ENCODE measurements around the gene PTGR3. TPM values are rescaled to one million over a fixed set of nuclear protein-coding genes. Genes with fewer than 3 reads are reported as not detected.

PTGR3 gene
- 10 to 100 TPM; 14.4 to 23.3 TPM for total RNA-seq

DNA sequence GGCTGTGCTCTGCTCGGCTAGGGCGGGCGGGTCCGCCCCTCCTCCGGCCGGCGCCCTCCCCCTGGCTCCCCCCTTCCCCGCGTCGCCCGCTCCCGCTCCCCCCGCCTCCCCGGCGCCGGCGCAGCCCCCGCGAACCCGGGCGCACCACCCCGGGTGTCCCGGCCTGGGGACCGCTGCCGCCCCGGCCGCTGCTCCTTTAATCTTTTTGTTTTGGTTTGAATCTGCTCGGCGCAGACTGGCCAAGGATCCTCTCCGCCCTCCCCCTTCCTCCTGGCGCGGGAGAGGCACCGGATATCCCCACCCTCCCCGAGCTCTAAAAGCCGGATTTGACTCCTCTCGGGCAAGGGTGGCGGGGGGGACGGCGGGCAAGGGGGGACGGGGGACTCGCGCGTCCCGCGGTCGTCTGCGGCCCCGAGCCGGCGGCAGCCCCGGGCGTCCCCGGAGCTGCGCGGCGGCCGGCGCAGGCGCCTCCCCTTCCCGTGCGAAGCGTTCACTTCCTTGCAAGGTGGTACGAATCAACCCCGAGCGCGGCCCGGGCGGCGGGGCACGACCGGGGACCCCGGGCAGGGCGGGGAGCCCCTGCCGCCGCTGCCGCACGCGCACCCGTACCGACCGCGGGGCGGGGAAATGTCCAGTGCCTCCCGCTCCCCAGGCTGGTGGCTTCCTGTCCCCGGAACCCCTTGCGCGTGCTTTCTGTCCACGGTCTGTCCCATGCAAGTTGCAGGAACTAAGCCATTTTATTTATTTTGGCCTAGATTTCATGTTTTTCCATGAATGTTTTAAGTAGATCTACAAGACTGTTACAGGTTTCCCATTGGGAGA is at the start of gene PTGR3:
TSS of gene PTGR3 (minus strand) at position 11 of the 822 bp plus-strand sequence. CDS start 81 bp downstream, outside the sequence.
- Mint-ChIP-seq H3K27me3 (peaks cover 11% of the 10 kb centered on the region), H3K36me3 (ENCODE audit: low read depth) (peaks cover 16% of the 10 kb centered on the region), H3K9me3 (ENCODE audit: low read depth) (no peaks in the 10 kb centered on the region), H3K27ac (peak within 1 kb of the TSS; percentile 97), H3K4me3 (peak within 1 kb of the TSS; percentile 100), H3K4me1 (peaks cover 54% of the 10 kb centered on the region)
- POLR2A ChIA-PET: interaction anchor here (1.6 to 2.2 kb wide), 2 partner anchors 52 to 611 kb away, joined by 5 to 6 read pairs; partner anchors contain the start of gene ZNF407
- intact Hi-C loops (cut with DNase I, micrococcal nuclease): loop anchor here (1.0 to 10.0 kb wide), 10 partner anchors 215 to 1853 kb away; partner anchors contain the start of genes ZNF407 (in 2 of the 2) and CNDP2 (in 1 of the 2)
- CTCF ChIA-PET: no interaction called here
- DNase-seq: peak; percentile 91
- ATAC-seq: peak; percentile 56

- Mint-ChIP-seq H3K36me3 (ENCODE audit: low read depth) (peaks cover 4% of the 10 kb centered on the region), H3K27me3 (no peaks in the 10 kb centered on the region), H3K4me1 (peaks cover 28% of the 10 kb centered on the region), H3K4me3 (no peak overlapping the region), H3K9me3 (ENCODE audit: low read depth) (no peaks in the 10 kb centered on the region), H3K27ac (no peak overlapping the region)
- ChIA-PET POLR2A (interaction anchor here (0.6 kb wide), 1 partner anchor 30 kb away, joined by 3 read pairs; no protein-coding TSS in a partner anchor), CTCF (interaction anchor here (0.6 kb wide), 1 partner anchor 1050 kb away, joined by 4 read pairs; no protein-coding TSS in a partner anchor)
- ATAC-seq (no peak), DNase-seq (no peak)
- intact Hi-C loops (cut with DNase I, micrococcal nuclease): no loop called here
Measured at GRCh38 chr18:75257605-75258004, 48.7 kb upstream of the PTGR3 start.

GRCh38 chr18:75256376-75256775 is 47.4 kb upstream of the PTGR3 start:
- H3K27ac Mint-ChIP-seq: no peak overlapping the region
- intact Hi-C loops (cut with DNase I, micrococcal nuclease): no loop called here
- CTCF ChIA-PET: interaction anchor here (0.7 to 0.9 kb wide), 2 partner anchors 13 to 27 kb away, joined by 3 to 4 read pairs; no protein-coding TSS in a partner anchor
- DNase-seq (no peak), ATAC-seq (no peak)
- peaks cover 3% of the 10 kb centered on the region for H3K36me3 Mint-ChIP-seq (ENCODE audit: low read depth)
- peaks cover 24% of the 10 kb centered on the region for H3K4me1 Mint-ChIP-seq
- no peaks in the 10 kb centered on the region for H3K27me3 Mint-ChIP-seq
- H3K4me3 Mint-ChIP-seq: no peak overlapping the region
- no peaks in the 10 kb centered on the region for H3K9me3 Mint-ChIP-seq (ENCODE audit: low read depth)
- POLR2A ChIA-PET: no interaction called here

DNA sequence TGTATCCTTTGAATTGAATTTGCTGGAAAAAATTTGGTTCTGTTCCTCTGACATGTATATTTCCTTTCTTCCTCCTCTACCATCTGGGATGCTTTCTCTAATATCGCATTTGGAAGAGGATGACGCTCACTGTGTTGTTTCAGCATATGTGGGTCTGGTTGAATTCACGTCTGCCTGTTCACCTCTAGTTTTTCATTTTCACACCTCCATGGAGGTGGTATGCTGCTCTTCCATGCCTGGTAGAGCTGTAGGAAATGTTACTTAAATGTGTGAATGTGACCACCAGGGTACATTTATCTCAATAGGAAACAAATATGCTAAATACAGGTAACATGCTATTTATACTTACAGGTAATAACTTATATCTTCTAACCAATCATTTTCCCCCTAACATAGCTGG is 46.2 kb upstream of the PTGR3 start:
- ATAC-seq: no peak
- Mint-ChIP-seq H3K36me3 (ENCODE audit: low read depth) (no peaks in the 10 kb centered on the region), H3K27ac (no peak overlapping the region), H3K4me3 (no peak overlapping the region), H3K9me3 (ENCODE audit: low read depth) (no peaks in the 10 kb centered on the region), H3K4me1 (peaks cover 22% of the 10 kb centered on the region), H3K27me3 (no peaks in the 10 kb centered on the region)
- POLR2A ChIA-PET: no interaction called here
- intact Hi-C loops (cut with DNase I, micrococcal nuclease): no loop called here
- CTCF ChIA-PET: interaction anchor here (0.7 to 0.9 kb wide), 3 partner anchors 12 to 26 kb away, joined by 3 to 4 read pairs (median 4); no protein-coding TSS in a partner anchor
- no peak for DNase-seq

- H3K4me1 Mint-ChIP-seq: peaks cover 32% of the 10 kb centered on the region
Measured at GRCh38 chr18:75253784-75254183, 44.8 kb upstream of the PTGR3 start.

DNA sequence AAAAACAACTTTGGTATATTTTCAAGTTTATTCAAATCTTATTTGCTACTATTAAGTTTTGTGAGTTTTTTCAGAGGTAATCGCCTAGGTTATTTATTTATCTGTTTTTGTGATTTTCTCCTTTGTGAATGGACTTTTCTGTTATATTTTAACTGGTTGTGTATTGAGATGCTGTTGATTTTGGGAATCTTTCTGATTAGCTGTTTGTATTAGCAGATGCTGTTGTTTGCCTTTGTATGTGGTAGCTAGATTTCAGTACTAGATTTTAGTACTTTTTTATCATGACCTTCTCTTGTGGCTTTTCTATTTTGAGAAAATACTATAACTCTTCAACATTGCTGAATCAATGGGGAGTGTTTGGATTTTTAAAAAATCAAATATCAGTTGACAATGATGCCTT is 44.1 kb upstream of the PTGR3 start:
- Mint-ChIP-seq H3K9me3 (ENCODE audit: low read depth) (peaks cover 2% of the 10 kb centered on the region), H3K4me3 (no peak overlapping the region), H3K27ac (no peak overlapping the region), H3K4me1 (peaks cover 36% of the 10 kb centered on the region), H3K36me3 (ENCODE audit: low read depth) (no peaks in the 10 kb centered on the region), H3K27me3 (no peaks in the 10 kb centered on the region)
- CTCF ChIA-PET: no interaction called here
- POLR2A ChIA-PET: no interaction called here
- DNase-seq (no peak), ATAC-seq (no peak)
- intact Hi-C loops (cut with DNase I, micrococcal nuclease): no loop called here

More at GRCh38 chr18:75253784-75254183, 44.8 kb upstream of the PTGR3 start:
- DNase-seq (no peak), ATAC-seq (no peak)
- Mint-ChIP-seq H3K27ac (no peak overlapping the region), H3K36me3 (ENCODE audit: low read depth) (no peaks in the 10 kb centered on the region), H3K9me3 (ENCODE audit: low read depth) (peaks cover 2% of the 10 kb centered on the region), H3K27me3 (no peaks in the 10 kb centered on the region), H3K4me3 (no peak overlapping the region)
- POLR2A ChIA-PET: no interaction called here
- CTCF ChIA-PET: interaction anchor here (0.7 kb wide), 1 partner anchor 46 kb away, joined by 3 read pairs; no protein-coding TSS in a partner anchor
- intact Hi-C loops (cut with DNase I, micrococcal nuclease): no loop called here

- intact Hi-C loops (cut with DNase I, micrococcal nuclease): no loop called here
- ATAC-seq (no peak), DNase-seq (no peak)
- peaks cover 39% of the 10 kb centered on the region for H3K4me1 Mint-ChIP-seq
- no peaks in the 10 kb centered on the region for H3K27me3 Mint-ChIP-seq
- POLR2A ChIA-PET: no interaction called here
- H3K4me3 Mint-ChIP-seq: no peak overlapping the region
- H3K36me3 Mint-ChIP-seq (ENCODE audit: low read depth): no peaks in the 10 kb centered on the region
- no peak overlapping the region for H3K27ac Mint-ChIP-seq
- CTCF ChIA-PET: interaction anchor here (0.7 kb wide), 1 partner anchor 226 kb away, joined by 3 read pairs; no protein-coding TSS in a partner anchor
- peaks cover 2% of the 10 kb centered on the region for H3K9me3 Mint-ChIP-seq (ENCODE audit: low read depth)
Measured at GRCh38 chr18:75252136-75252535, 43.2 kb upstream of the PTGR3 start.

GRCh38 chr18:75251466-75251865 is 42.5 kb upstream of the PTGR3 start:
- intact Hi-C loops (cut with DNase I, micrococcal nuclease): no loop called here
- peaks cover 2% of the 10 kb centered on the region for H3K9me3 Mint-ChIP-seq (ENCODE audit: low read depth)
- POLR2A ChIA-PET: interaction anchor here (0.7 kb wide), 1 partner anchor 22 kb away, joined by 3 read pairs; no protein-coding TSS in a partner anchor
- no peaks in the 10 kb centered on the region for H3K27me3 Mint-ChIP-seq
- CTCF ChIA-PET: interaction anchor here (0.7 to 0.8 kb wide), 2 partner anchors 153 to 227 kb away, joined by 3 to 4 read pairs; no protein-coding TSS in a partner anchor
- H3K4me3 Mint-ChIP-seq: no peak overlapping the region
- peaks cover 42% of the 10 kb centered on the region for H3K4me1 Mint-ChIP-seq
- DNase-seq (no peak), ATAC-seq (no peak)
- no peaks in the 10 kb centered on the region for H3K36me3 Mint-ChIP-seq (ENCODE audit: low read depth)
- no peak overlapping the region for H3K27ac Mint-ChIP-seq

DNA sequence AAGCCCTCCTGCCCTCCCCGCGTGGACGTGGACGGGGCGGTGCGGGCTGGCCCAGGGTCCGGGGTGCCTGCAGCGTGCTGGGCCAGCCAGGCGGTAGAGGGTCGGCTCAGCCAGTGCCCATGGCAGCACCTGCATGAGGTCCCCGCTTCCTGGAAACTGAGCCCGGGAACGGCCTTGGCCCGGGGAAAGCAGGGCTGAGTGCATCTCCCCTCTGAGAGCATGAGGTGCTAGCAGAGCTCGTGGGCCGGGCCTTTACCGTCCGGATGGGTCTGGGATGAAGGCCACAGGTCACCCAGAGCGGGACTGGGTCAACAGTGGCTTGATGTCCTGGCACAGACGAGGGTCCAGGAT is 41.5 kb upstream of the PTGR3 start:
- DNase-seq (no peak), ATAC-seq (no peak)
- ChIA-PET CTCF (no interaction called here), POLR2A (no interaction called here)
- Mint-ChIP-seq H3K9me3 (ENCODE audit: low read depth) (peaks cover 2% of the 10 kb centered on the region), H3K27ac (no peak overlapping the region), H3K4me1 (peaks cover 52% of the 10 kb centered on the region), H3K36me3 (ENCODE audit: low read depth) (no peaks in the 10 kb centered on the region), H3K27me3 (no peaks in the 10 kb centered on the region), H3K4me3 (no peak overlapping the region)
- intact Hi-C loops (cut with DNase I, micrococcal nuclease): no loop called here

- Mint-ChIP-seq H3K27me3 (no peaks in the 10 kb centered on the region), H3K4me3 (no peak overlapping the region), H3K9me3 (ENCODE audit: low read depth) (peaks cover 2% of the 10 kb centered on the region), H3K36me3 (ENCODE audit: low read depth) (no peaks in the 10 kb centered on the region), H3K4me1 (peaks cover 57% of the 10 kb centered on the region), H3K27ac (peak overlapping the region; percentile 47)
- peak; percentile 38 for DNase-seq
- ATAC-seq: no peak
- intact Hi-C loops (cut with DNase I, micrococcal nuclease): loop anchor here in 1 of 2 experiments (10.0 kb wide), 2 partner anchors 55 to 355 kb away; no protein-coding TSS in a partner anchor
- ChIA-PET CTCF (no interaction called here), POLR2A (no interaction called here)
Measured at GRCh38 chr18:75249672-75250470, 40.9 kb upstream of the PTGR3 start.

DNA sequence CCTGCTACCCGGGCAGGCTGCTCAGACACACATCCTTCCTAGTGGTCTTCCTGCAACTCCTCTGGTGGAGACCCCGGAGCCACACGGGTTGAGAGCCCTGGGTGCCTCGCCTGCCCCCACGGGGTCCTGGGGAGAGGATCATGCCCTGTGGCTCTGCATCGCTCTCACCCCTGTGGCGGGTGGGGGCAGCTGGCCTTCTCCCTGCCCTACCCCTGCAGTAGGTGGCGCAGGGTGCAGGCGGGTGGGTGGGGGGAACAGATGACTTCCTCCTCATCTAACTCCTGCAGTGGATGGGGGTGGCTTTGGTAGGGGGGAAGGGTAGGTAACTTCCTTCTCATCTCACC is 40.2 kb upstream of the PTGR3 start:
- ChIA-PET CTCF (no interaction called here), POLR2A (interaction anchor here (0.8 kb wide), 1 partner anchor 38 kb away, joined by 3 read pairs; the partner anchor contains the start of gene TSHZ1)
- Mint-ChIP-seq H3K36me3 (ENCODE audit: low read depth) (no peaks in the 10 kb centered on the region), H3K4me1 (peaks cover 61% of the 10 kb centered on the region), H3K27me3 (no peaks in the 10 kb centered on the region), H3K27ac (peak overlapping the region; percentile 51), H3K4me3 (no peak overlapping the region), H3K9me3 (ENCODE audit: low read depth) (peaks cover 2% of the 10 kb centered on the region)
- intact Hi-C loops (cut with DNase I, micrococcal nuclease): loop anchor here in 1 of 2 experiments (10.0 kb wide), 2 partner anchors 56 to 354 kb away; no protein-coding TSS in a partner anchor
- no peak for ATAC-seq
- DNase-seq: no peak

Data from activated CD4-positive, alpha-beta T cell treated with anti-CD3 and anti-CD28 coated beads for 36 hours (primary cell).